Upper lobe of right lung (tissue), 1 donor: ENCODE measurements around the gene HLCS. TPM values are rescaled to one million over a fixed set of nuclear protein-coding genes. Genes with fewer than 3 reads are reported as not detected.

ENCODE experiments used
- ATAC-seq: fragments of 200-7000 bp; cut with Tn5 transposase; one replicate; pipeline ENCODE4 v1.9.1; 2020; ENCODE audit warnings: mild to moderate bottlenecking, moderate library complexity
- DNase-seq: peaks from one replicate; pipeline ENCODE4 v3.0.0-alpha.2; 2020
- H3K27ac ChIP-seq: fragments of 200-600 bp; one replicate; pipeline ENCODE4 v1.8.0; 2022
- H3K27me3 ChIP-seq: fragments of 200-600 bp; one replicate; pipeline ENCODE4 v1.8.0; 2022; ENCODE audit warnings: mild to moderate bottlenecking
- H3K36me3 ChIP-seq: fragments of 200-600 bp; one replicate; pipeline ENCODE4 v1.8.0; 2022
- H3K4me1 ChIP-seq: fragments of 200-600 bp; one replicate; pipeline ENCODE4 v1.8.0; 2022
- H3K4me3 ChIP-seq: fragments of 200-600 bp; one replicate; pipeline ENCODE4 v1.8.0; 2022; ENCODE audit warnings: mild to moderate bottlenecking
- H3K9me3 ChIP-seq: fragments of 200-600 bp; one replicate; pipeline ENCODE4 v1.8.0; 2022
- CTCF ChIP-seq: fragments of 200-600 bp; IDR thresholded peaks from one replicate; pipeline ENCODE4 v1.8.0; 2022; ENCODE audit warnings: antibody characterized with exemption
- intact Hi-C: fragments of 100-400 bp; cut with DNase I; formaldehyde crosslinking; loops from one replicate; pipeline ENCODE4 v1.11.0; 2022
- total RNA-seq: library from RNA; stranded (reverse); fragmentation: NEBNext Ultra II Directional; extraction: Animal tissue kit (Norgen Biotek cat#: 25700); gene quantifications from one replicate; pipeline ENCODE4 v1.2.1, GENCODE V29; 2021
- donor health status: DM: no; HTN: yes; CAD: no; lungs with severe emphysema.

Gene HLCS
- total RNA-seq, 1 donor from 2014 or later: 16.0 TPM

DNA sequence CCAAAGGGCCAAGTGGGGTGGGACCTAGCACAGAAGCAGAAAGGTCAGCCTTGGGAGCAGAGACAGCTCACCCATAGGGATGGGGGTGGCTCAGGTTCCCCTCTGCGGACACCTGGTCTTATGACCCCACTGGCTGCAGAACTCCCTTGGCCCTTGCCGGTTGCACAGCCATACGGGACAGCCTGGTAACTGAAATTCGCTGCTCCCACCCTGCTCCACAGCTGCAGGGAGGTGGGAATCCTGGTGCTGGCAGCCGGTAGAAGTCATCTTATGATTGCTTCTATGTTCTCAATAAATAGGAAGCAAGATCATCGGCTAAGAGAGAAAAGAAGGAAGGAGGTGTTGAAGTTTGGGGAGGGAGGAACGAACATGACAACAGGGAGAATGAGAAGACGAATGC, 64.1 kb downstream of the HLCS start:
- Histone ChIP-seq H3K4me1 (no peaks in the 10 kb centered on the region), H3K36me3 (no peaks in the 10 kb centered on the region), H3K4me3 (no peak overlapping the region), H3K27me3 (no peaks in the 10 kb centered on the region), H3K27ac (no peak overlapping the region), H3K9me3 (no peaks in the 10 kb centered on the region)
- ATAC-seq (no peak), DNase-seq (no peak)
- intact Hi-C loops: no loop called here
- no peak for TF ChIP-seq CTCF

DNA sequence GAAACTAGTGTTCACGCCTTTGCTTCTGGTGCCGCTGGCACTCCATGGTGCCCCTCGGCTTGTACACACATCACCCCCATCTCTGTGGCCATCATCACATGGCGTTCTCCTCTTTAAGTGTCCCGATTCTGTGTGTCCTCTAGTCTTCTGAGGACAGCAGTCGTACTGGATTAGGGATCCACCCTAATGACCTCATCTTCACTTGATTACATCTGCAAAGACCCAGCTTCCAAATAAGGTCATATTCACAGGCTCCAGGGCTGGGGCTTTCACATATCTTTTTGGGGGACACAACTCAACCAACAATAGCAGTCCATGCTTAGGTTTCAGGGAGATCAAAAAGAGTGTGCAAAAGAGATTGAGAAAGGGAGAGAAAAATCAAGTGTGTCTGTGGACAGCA, 64.9 kb downstream of the HLCS start:
- Histone ChIP-seq H3K36me3 (no peaks in the 10 kb centered on the region), H3K27ac (no peak overlapping the region), H3K9me3 (no peaks in the 10 kb centered on the region), H3K4me1 (no peaks in the 10 kb centered on the region), H3K4me3 (no peak overlapping the region), H3K27me3 (no peaks in the 10 kb centered on the region)
- DNase-seq (no peak), ATAC-seq (no peak)
- TF ChIP-seq CTCF: no peak
- intact Hi-C loops: no loop called here

DNA sequence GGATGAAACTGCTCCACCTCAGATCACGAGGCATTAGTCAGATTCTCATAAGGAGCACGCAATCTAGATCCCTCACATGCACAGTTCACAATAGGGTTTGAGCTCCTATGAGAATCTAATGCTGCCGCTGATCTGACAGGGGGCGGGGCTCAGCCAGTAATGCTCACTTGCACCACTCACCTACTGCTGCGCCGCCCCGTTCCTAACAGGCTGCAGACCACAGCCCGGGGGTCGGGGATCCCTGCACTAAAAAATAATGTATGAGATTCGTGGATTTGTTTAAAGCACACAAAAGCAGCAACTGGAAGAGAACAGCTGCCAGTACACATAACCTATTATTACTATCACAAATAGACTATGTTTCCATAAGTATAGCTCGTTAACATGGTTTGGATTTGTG, 72.9 kb downstream of the HLCS start:
- no peak overlapping the region for H3K27ac ChIP-seq
- TF ChIP-seq CTCF: no peak
- no peak for ATAC-seq

GRCh38 chr21:36892201-36892600, 74.3 kb downstream of the HLCS start:
- no peaks in the 10 kb centered on the region for H3K27me3 ChIP-seq
- intact Hi-C loops: no loop called here
- no peak overlapping the region for H3K4me3 ChIP-seq
- ATAC-seq: no peak
- peaks cover 6% of the 10 kb centered on the region for H3K36me3 ChIP-seq
- DNase-seq: no peak
- no peak for TF ChIP-seq CTCF
- H3K9me3 ChIP-seq: no peaks in the 10 kb centered on the region
- H3K4me1 ChIP-seq: no peaks in the 10 kb centered on the region
- H3K27ac ChIP-seq: no peak overlapping the region

More for the DNA sequence above, 72.9 kb downstream of the HLCS start:
- intact Hi-C loops: no loop called here
- DNase-seq: no peak
- Histone ChIP-seq H3K9me3 (no peaks in the 10 kb centered on the region), H3K36me3 (peaks cover 6% of the 10 kb centered on the region), H3K4me3 (no peak overlapping the region), H3K27me3 (no peaks in the 10 kb centered on the region), H3K4me1 (no peaks in the 10 kb centered on the region)

- H3K27me3 ChIP-seq: no peaks in the 10 kb centered on the region
- H3K36me3 ChIP-seq: peaks cover 6% of the 10 kb centered on the region
- no peak for TF ChIP-seq CTCF
- H3K4me1 ChIP-seq: no peaks in the 10 kb centered on the region
- intact Hi-C loops: no loop called here
- H3K9me3 ChIP-seq: no peaks in the 10 kb centered on the region
- no peak overlapping the region for H3K27ac ChIP-seq
- DNase-seq: no peak
- no peak for ATAC-seq
- no peak overlapping the region for H3K4me3 ChIP-seq
Measured at GRCh38 chr21:36891692-36892091, 74.8 kb downstream of the HLCS start.

GRCh38 chr21:36891121-36891520, 75.3 kb downstream of the HLCS start:
- Histone ChIP-seq H3K36me3 (peaks cover 6% of the 10 kb centered on the region), H3K9me3 (no peaks in the 10 kb centered on the region), H3K4me1 (no peaks in the 10 kb centered on the region), H3K27me3 (no peaks in the 10 kb centered on the region), H3K27ac (no peak overlapping the region), H3K4me3 (no peak overlapping the region)
- intact Hi-C loops: no loop called here
- DNase-seq: no peak
- ATAC-seq: no peak
- TF ChIP-seq CTCF: no peak
